Mammary epithelial cell (primary cell): ENCODE measurements around the gene LSM14A.
"Not testable (repeated sequence)": the region's sequence is repeated elsewhere in the genome, so short reads cannot be mapped to it uniquely, and the experiment has no call there.

ENCODE experiments used
- CTCF ChIP-seq, 2 donors: IDR thresholded peaks in 1 of 2; conservative IDR thresholded peaks in 1 of 2; 2 replicates each; pipeline ENCODE4 v1.5.1; 2011 to 2012; ENCODE audit warnings: inconsistent platforms in 2 of 2, low read length in 2 of 2, mild to moderate bottlenecking in 2 of 2, control low read depth in 1 of 2, low read depth in 1 of 2; ENCODE audit not compliant: insufficient read depth in 1 of 2; ENCODE audit errors: extremely low read depth in 1 of 2
- EZH2 ChIP-seq: IDR thresholded peaks from 2 replicates; pipeline ENCODE4 v1.6.1; 2012; ENCODE audit warnings: low read length, inconsistent platforms, borderline replicate concordance

DNA sequence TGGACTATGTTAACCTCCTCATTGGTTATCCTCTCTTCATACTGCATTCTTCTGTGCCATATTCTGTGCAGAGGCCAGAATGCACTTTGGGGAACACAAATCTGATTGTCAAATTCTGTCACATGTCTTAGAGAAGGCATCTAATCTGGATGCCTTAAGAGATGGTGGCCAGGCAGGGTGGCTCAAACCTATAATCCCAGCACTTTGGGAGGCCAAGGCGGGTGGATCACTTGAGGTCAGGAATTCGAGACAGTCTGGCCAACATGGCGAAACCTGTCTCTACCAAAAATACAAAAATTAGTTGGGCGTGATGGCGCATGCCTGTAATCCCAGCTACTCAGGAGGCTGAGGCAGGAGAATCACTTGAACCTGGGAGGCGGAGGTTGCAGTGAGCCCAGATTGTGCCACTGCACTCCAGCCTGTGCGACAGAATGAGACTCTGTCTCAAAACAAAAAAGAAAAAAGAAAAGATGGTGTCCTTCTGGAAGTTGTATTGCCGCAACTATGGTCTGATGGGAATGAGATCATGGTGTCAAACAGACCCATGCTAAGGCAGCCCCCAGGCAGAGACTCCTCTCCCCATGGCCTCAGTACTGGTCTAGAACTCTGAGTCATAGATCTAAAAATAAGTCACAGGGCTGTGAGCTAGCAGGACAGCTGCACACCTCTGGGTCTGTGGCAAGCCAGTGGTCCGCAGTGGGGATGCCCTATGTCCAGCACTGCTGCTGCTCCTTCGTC, 71.0 kb downstream of the LSM14A start:
- not testable (repeated sequence) for TF ChIP-seq CTCF (conservative IDR thresholded peaks at IDR 0.05 in 1 of 2, IDR thresholded peaks at IDR 0.05 in 1 of 2; ENCODE audit: extremely low read depth in 1 of 2, insufficient read depth in 1 of 2, low read depth in 1 of 2, low read length in 2 of 2); EZH2
